Epithelial cell of umbilical artery (primary cell): ENCODE results near the gene GNA15. TPM values are rescaled to one million over a fixed set of nuclear protein-coding genes. Genes with fewer than 3 reads are reported as not detected.

Experiments
- total RNA-seq: library from RNA; depleted of rRNA; stranded (reverse); fragments of >200 nt; gene quantifications from 2 replicates; pipeline ENCODE4 v1.2.3, GENCODE V29; 2014

GNA15 gene
- total RNA-seq = under 0.01 and 0.15 TPM in 2 replicates

DNA sequence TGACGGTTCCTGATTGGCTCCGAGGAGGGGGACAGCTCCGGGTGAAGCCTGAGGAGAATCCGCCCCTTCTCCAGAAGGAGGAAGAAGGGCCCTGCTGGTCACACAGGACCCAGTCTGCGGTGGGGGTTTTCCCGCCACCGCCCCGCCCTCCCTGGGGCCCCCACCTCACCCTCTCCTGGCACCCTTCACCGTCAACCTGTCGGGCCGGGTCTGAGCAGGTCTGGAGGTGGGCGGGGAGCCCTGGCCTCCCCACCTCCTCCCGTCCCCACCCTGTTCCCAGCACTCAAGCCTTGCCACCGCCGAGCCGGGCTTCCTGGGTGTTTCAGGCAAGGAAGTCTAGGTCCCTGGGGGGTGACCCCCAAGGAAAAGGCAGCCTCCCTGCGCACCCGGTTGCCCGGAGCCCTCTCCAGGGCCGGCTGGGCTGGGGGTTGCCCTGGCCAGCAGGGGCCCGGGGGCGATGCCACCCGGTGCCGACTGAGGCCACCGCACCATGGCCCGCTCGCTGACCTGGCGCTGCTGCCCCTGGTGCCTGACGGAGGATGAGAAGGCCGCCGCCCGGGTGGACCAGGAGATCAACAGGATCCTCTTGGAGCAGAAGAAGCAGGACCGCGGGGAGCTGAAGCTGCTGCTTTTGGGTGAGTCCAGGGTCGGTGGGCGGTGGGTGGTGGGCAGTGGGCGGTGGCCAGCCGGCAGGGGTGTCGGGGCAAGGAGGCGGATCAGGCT is at the start of gene GNA15:
Gene GNA15, plus strand, starts transcription at position 73 of the 723 bp plus-strand sequence. Its CDS starts 418 bp downstream, at position 491.

GRCh38 chr19:3178377-3178972 is 42.6 kb downstream of the GNA15 start, which contains the start of gene S1PR4:
S1PR4 (plus strand) TSS chr19:3178769; CDS start chr19:3178793, 24 bp downstream.

GRCh38 chr19:3185461-3186159 is 49.8 kb downstream of the GNA15 start, which contains the start of gene NCLN:
NCLN (plus strand) TSS chr19:3185930; CDS start chr19:3186031, 101 bp downstream.

Other genes with a start within 250 kb of the GNA15 start
- gene ZNF57, start 235.1 kb upstream of the GNA15 start, total RNA-seq = 4.9 and 6.8 TPM in 2 replicates
- 9.7 and 16.3 TPM in 2 replicates for gene ZNF77, start 191.1 kb upstream of the GNA15 start, total RNA-seq
- gene TLE6, start 158.5 kb upstream of the GNA15 start, total RNA-seq = 4.9 and 7.1 TPM in 2 replicates
- gene TLE2, start 106.8 kb upstream of the GNA15 start, total RNA-seq = 16.3 and 19.5 TPM in 2 replicates
- 59.9 and 89.3 TPM in 2 replicates for gene TLE5, start 73.5 kb upstream of the GNA15 start, total RNA-seq
- 75.0 and 86.3 TPM in 2 replicates for gene GNA11, start 41.7 kb upstream of the GNA15 start, total RNA-seq
- gene S1PR4, start 42.7 kb downstream of the GNA15 start, total RNA-seq = 1.8 and 2.3 TPM in 2 replicates
- gene NCLN, start 49.9 kb downstream of the GNA15 start, total RNA-seq = 47.7 and 49.2 TPM in 2 replicates
- gene CELF5, start 88.6 kb downstream of the GNA15 start, total RNA-seq = under 0.01 TPM in 1 of 2 replicates, not detected in the other
- gene NFIC, start 230.6 kb downstream of the GNA15 start, total RNA-seq = 20.1 TPM in 2 replicates